ENCODE measurements around the gene DAW1. TPM values are rescaled to one million over a fixed set of nuclear protein-coding genes. Genes with fewer than 3 reads are reported as not detected.

The DAW1 gene
- total and polyA plus RNA-seq, 2 of the 4 experiments (the other 2 are of a cell fraction), result 0.86 to 1.4 TPM

DNA sequence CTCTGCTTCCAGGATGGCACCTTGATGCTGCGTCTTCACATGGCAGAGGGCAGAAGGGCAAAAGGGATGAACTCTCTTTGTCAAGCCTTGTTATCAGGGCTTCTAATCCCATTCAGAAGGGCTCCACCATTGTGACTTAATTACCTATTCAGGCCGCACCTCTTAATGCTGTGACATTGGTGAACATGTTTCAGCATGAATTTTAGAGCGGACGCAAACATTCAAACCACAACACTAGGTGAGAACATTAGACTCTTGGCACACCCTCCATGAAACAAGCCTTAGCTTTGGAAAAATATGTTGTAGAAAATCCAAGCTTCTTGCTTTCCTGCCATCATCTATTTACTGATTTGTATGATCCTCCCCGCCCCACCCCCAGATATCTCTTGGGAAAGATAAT, 17.9 kb downstream of the DAW1 start:
- DNase-seq, result no peak
- no peak overlapping the region for H3K56ac ChIP-seq (ENCODE audit: extremely low read depth, insufficient read depth, low read length)
- no peak for ATAC-seq (ENCODE audit: low read depth)
- no peak overlapping the region for H3K14ac ChIP-seq (replicated peaks; ENCODE audit: low read depth, low read length)
- H2BK15ac ChIP-seq (ENCODE audit: low read depth, low read length), result no peak overlapping the region
- no peaks in the 10 kb centered on the region; the same call in 1 of the 2 replicates for H3K9me1 ChIP-seq (ENCODE audit: insufficient read depth, low read length)
- H4K8ac ChIP-seq (ENCODE audit: low read depth in 2 of 2, low read length in 2 of 2), result no peak overlapping the region
- H2BK120ac ChIP-seq (ENCODE audit: low read depth, low read length), result no peak overlapping the region
- no peak overlapping the region for H2BK5ac ChIP-seq (ENCODE audit: low read depth, low read length, poor library complexity, severe bottlenecking)
- H2AK9ac ChIP-seq (replicated peaks; ENCODE audit: low read depth, low read length, poor library complexity), result no peak overlapping the region
- no peak overlapping the region for H4K5ac ChIP-seq (ENCODE audit: low read depth, low read length)
- no peaks in the 10 kb centered on the region for H3K27me3 ChIP-seq (ENCODE audit: control insufficient read depth, insufficient read depth, low read length)
- H3K9ac ChIP-seq (ENCODE audit: low read depth, low read length), result no peak overlapping the region
- no peak overlapping the region for H3K4ac ChIP-seq (ENCODE audit: low read depth, low read length)
- H3K4me2 ChIP-seq (ENCODE audit: low read depth, low read length), result no peak overlapping the region
- H3K36me3 ChIP-seq (ENCODE audit: control insufficient read depth, insufficient read depth, low read length), result no peaks in the 10 kb centered on the region
- dilution Hi-C loops (cut with HindIII; ENCODE audit: low sequenced_read_pairs, unreplicated experiment), result no loop called here
- H2BK20ac ChIP-seq (ENCODE audit: low read depth, low read length), result no peak overlapping the region
- H3K23ac ChIP-seq (ENCODE audit: low read depth, low read length), result no peak overlapping the region
- no peak overlapping the region for H2AFZ ChIP-seq (replicated peaks; ENCODE audit: low read length, poor library complexity)
- 0 out of 2 replicates have a peak, but pooled peaks cover 1% of the 10 kb centered on the region for H3K4me1 ChIP-seq (ENCODE audit: control insufficient read depth, insufficient read depth, low read length)
- no peak overlapping the region for H3K27ac ChIP-seq (ENCODE audit: insufficient read depth, low read length)
- ChIA-PET CTCF (interaction anchor here (0.9 to 1.6 kb wide), 3 partner anchors 8 to 27 kb away, joined by 4 to 5 read pairs (median 4); no protein-coding TSS in a partner anchor), POLR2A (ENCODE audit: unreplicated experiment) (no interaction called here)
- no peak overlapping the region for H3K4me3 ChIP-seq (ENCODE audit: insufficient read depth, low read depth, low read length)
- no peak overlapping the region for H2AK5ac ChIP-seq (ENCODE audit: low read depth, low read length)
- H3K79me1 ChIP-seq (ENCODE audit: low read depth in 1 of 2, low read length in 2 of 2), result no peaks in the 10 kb centered on the region
- H3K18ac ChIP-seq (ENCODE audit: low read depth, low read length), result no peak overlapping the region
- intact Hi-C loops (cut with micrococcal nuclease), result loop anchor here (1.0 to 10.0 kb wide), 2 partner anchors 415 to 1698 kb away; partner anchors contain the start of gene AGFG1
- in situ Hi-C loops (cut with MboI; ENCODE audit: low sequenced_read_pairs), result loop anchor here (10.0 to 25.0 kb wide), 2 partner anchors 225 to 773 kb away; partner anchors contain the start of gene SCYGR5
- H3K9me3 ChIP-seq (ENCODE audit: control insufficient read depth, insufficient read depth, low read length), result no peaks in the 10 kb centered on the region
- no peak for TF ChIP-seq RAD21 (IDR thresholded peaks at IDR 0.05; ENCODE audit: low read length)
- TF ChIP-seq NFE2L2 (IDR thresholded peaks at IDR 0.05; ENCODE audit: low read depth, low read length), result no peak
- no peak for TF ChIP-seq MAZ (IDR thresholded peaks at IDR 0.05; ENCODE audit: borderline replicate concordance, low read depth, low read length)
- no peak for TF ChIP-seq MAFK (IDR thresholded peaks at IDR 0.05; ENCODE audit: low read depth, low read length)
- TF ChIP-seq POLR2A (IDR thresholded peaks at IDR 0.05; ENCODE audit: low read depth, low read length), result no peak
- no CpG with 5 or more reads among the region's 5 CpGs for WGBS, 2 experiments (ENCODE audit: extremely low coverage in 2 of 2, insufficient read length in 1 of 2)
- no peaks in the 10 kb centered on the region for H4K20me1 ChIP-seq (ENCODE audit: insufficient read depth, low read length)
- no TSS peak for BruUV-seq (replicated peaks)
- no peak overlapping the region for H4K91ac ChIP-seq (ENCODE audit: insufficient read depth, low read depth, low read length)

Measured in IMR-90 (cell line).